Chondrocyte (in vitro differentiated cells): Measurements from ENCODE around the gene CNTNAP5. TPM values are rescaled to one million over a fixed set of nuclear protein-coding genes. Genes with fewer than 3 reads are reported as not detected.

Experiments
- DNase-seq: peaks from one replicate; pipeline ENCODE4 v3.0.0; 2021; ENCODE audit warnings: mixed read lengths, low spot score
- H3K27ac Mint-ChIP-seq: one replicate; pipeline ENCODE4 v1.8.0; 2021; ENCODE audit warnings: mild to moderate bottlenecking, moderate library complexity, mixed read lengths; ENCODE audit not compliant: unreplicated experiment
- H3K27me3 Mint-ChIP-seq: 2 replicates; pipeline ENCODE4 v1.8.0; 2021; ENCODE audit warnings: low read depth, mixed read lengths
- H3K36me3 Mint-ChIP-seq: 2 replicates; pipeline ENCODE4 v1.8.0; 2021; ENCODE audit warnings: low read depth, mixed read lengths
- H3K4me1 Mint-ChIP-seq: 2 replicates; pipeline ENCODE4 v1.8.0; 2021; ENCODE audit warnings: low read depth, mild to moderate bottlenecking, mixed read lengths
- H3K4me3 Mint-ChIP-seq: one replicate; pipeline ENCODE4 v1.8.0; 2021; ENCODE audit warnings: mild to moderate bottlenecking, moderate library complexity, mixed read lengths; ENCODE audit not compliant: unreplicated experiment
- H3K9me3 Mint-ChIP-seq: 2 replicates; pipeline ENCODE4 v1.8.0; 2021; ENCODE audit warnings: low read depth, mixed read lengths
- CTCF ChIP-seq: fragments of 200-600 bp; sonication (generic); IDR thresholded peaks from 2 replicates; pipeline ENCODE4 v1.5.0; 2021; ENCODE audit warnings: antibody characterized with exemption, mild to moderate bottlenecking, moderate library complexity
- total RNA-seq: library from RNA; stranded (reverse); gene quantifications from 3 replicates; pipeline ENCODE4 v1.2.1, GENCODE V29; 2021

Gene CNTNAP5
- total RNA-seq, 1 donor from 2014 or later: not detected

- Mint-ChIP-seq H3K27me3 (no peaks in the 10 kb centered on the region), H3K4me1 (no peaks in the 10 kb centered on the region), H3K9me3 (peaks cover 23% of the 10 kb centered on the region), H3K36me3 (no peaks in the 10 kb centered on the region), H3K27ac (no peak overlapping the region), H3K4me3 (no peak overlapping the region)
- no peak for DNase-seq
- no peak for TF ChIP-seq CTCF
These were observed 653.0 kb downstream of the CNTNAP5 start for GRCh38 chr2:124678043-124678442.

GRCh38 chr2:124683536-124684428, 658.7 kb downstream of the CNTNAP5 start:
- Mint-ChIP-seq H3K4me3 (no peak overlapping the region), H3K36me3 (no peaks in the 10 kb centered on the region), H3K27ac (no peak overlapping the region), H3K9me3 (peaks cover 36% of the 10 kb centered on the region), H3K27me3 (no peaks in the 10 kb centered on the region), H3K4me1 (no peaks in the 10 kb centered on the region)
- DNase-seq: no peak
- no peak for TF ChIP-seq CTCF

- H3K4me3 Mint-ChIP-seq: no peak overlapping the region
- no peaks in the 10 kb centered on the region for H3K36me3 Mint-ChIP-seq
- H3K9me3 Mint-ChIP-seq: peaks cover 66% of the 10 kb centered on the region
- DNase-seq: no peak
- no peak overlapping the region for H3K27ac Mint-ChIP-seq
- no peak for TF ChIP-seq CTCF
- no peaks in the 10 kb centered on the region for H3K27me3 Mint-ChIP-seq
- H3K4me1 Mint-ChIP-seq: no peaks in the 10 kb centered on the region
These were observed 664.3 kb downstream of the CNTNAP5 start for GRCh38 chr2:124689348-124689747.

- no peak for TF ChIP-seq CTCF
- Mint-ChIP-seq H3K4me3 (no peak overlapping the region), H3K9me3 (peaks cover 58% of the 10 kb centered on the region), H3K4me1 (no peaks in the 10 kb centered on the region), H3K36me3 (no peaks in the 10 kb centered on the region), H3K27ac (no peak overlapping the region), H3K27me3 (no peaks in the 10 kb centered on the region)
- no peak for DNase-seq
These were observed 667.1 kb downstream of the CNTNAP5 start for GRCh38 chr2:124692216-124692615.

GRCh38 chr2:124692707-124693106, 667.6 kb downstream of the CNTNAP5 start:
- H3K27ac Mint-ChIP-seq: no peak overlapping the region
- H3K4me3 Mint-ChIP-seq: no peak overlapping the region
- no peak for TF ChIP-seq CTCF
- H3K4me1 Mint-ChIP-seq: no peaks in the 10 kb centered on the region
- peaks cover 55% of the 10 kb centered on the region for H3K9me3 Mint-ChIP-seq
- H3K27me3 Mint-ChIP-seq: no peaks in the 10 kb centered on the region
- no peaks in the 10 kb centered on the region for H3K36me3 Mint-ChIP-seq
- no peak for DNase-seq
